ENCODE results near the gene ANKLE2.
"Not testable (repeated sequence)": the region's sequence is repeated elsewhere in the genome, so short reads cannot be mapped to it uniquely, and the experiment has no call there.

The ANKLE2 gene

DNA sequence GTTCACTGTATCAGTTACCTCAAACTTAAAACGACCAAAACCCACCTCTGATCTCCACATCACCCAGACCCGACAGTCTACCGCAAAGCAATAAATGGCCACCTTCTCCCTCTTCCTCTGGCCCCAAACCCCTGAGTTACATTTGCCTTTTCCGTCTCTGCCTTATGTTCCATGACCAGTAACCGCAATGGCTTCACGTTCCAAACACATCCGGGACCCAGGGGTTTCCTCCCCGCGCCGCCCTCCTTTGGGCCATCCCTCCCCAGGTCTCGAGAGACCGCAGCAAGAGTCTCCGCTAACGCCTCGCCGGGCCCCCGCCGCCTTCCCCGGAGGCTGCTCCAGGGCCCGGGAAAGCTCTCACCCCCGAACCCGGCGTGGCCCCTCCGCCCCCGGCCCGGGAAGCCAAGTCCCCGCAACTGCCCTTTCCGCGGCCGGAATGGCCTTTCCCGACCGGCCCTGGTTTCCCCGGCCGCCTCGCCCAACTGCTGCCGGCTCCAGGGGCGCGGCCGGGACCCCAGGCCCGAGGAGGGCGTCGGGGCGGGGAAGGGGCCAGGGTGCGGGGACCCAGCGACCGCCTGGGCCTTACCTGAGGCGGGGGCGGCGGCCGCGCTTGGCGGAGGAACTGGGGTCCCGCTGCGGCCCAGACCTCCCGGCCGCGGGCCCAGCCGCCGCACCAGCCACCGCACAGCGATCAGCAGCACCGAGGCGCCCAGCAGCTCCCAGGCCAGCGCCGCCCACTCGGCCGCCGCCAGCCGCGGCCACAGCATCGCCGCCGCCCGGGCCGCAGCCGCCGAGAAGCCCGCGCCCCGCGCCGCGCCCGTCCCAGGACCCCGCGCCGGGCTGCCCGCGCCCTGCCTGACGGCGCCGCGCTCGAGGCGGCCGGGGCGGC is at the start of gene ANKLE2:
Gene ANKLE2, minus strand, starts transcription at position 801 of the 889 bp plus-strand sequence. Its CDS starts 34 bp downstream, at position 767.
- peak; percentile 73 for DNase-seq

DNA sequence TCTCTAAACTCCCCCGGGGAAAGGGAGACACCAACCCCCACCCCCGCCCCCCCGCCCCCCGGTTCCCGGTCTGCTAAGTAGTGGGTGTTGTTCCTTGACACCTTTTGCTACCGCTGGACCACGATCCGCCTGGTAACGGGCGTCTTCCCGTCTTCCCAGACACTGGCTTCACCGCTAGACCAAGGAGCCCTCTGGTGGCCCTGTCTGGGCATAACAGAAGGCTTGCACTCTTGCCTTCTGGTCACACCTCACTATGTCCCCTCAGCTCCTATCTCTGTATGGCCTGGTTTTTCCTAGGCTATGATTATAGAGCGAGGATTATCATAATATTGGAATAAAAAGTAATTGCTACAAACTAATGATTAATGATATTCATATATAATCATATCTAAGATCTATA is 47.8 kb upstream of the ANKLE2 start:
- DNase-seq, result not testable (repeated sequence)

DNA sequence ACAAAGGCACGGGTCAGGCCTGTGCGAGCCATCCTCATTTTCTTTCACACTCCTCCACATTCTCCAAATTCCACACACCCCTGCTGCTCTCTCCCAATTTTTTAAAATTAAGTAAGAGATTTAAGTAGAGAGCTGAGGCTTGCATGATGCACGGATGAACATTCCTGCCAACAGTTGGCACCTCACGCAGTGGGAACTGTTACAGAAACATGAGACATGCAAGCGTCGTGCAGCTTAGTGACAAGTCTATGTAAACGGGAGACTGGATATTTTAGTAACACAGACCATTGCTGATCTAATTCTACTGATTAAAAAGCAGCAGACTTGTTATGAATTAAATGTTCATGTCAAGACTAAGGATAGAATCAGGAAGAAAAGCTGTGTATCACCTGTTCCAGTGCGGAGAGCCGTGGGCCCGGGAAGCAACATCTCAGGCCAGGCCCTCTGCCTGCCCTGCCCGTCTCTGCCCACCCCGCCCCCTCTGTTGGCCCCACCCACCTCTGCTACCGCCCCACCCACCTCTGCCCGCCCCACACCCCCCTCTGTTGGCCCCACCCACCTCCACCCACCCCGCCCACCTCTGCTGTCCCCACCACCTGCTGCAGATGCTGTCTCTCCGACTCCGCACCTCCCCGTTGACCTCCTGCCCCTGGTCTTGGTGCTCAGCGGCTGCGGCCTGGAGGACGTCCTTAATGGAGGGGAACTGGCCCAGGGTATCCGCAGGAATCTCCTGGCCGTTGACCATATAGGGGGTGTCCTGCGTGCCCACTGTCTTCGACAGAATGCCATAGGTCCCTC is 45.9 kb upstream of the ANKLE2 start:
- DNase-seq, result no peak

DNA sequence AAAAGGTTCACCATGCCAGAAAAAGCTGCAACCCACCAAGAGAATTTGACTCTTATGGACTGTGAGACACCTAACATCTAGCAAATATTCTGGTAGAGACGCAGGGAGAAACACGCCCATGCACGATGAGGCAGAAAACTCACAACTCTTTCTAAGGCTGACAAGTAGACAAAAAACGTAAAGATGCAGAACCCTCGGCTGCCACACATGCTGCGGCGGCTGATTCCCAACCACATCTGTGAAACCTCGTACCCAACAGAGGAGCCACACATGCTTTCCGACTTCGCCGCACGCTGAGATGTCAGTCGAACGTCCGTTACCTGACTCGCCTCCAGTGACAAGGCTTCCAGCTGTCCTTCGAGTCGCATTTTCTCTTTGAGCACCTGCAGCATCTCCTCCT is 45.2 kb upstream of the ANKLE2 start:
- no peak for DNase-seq

DNA sequence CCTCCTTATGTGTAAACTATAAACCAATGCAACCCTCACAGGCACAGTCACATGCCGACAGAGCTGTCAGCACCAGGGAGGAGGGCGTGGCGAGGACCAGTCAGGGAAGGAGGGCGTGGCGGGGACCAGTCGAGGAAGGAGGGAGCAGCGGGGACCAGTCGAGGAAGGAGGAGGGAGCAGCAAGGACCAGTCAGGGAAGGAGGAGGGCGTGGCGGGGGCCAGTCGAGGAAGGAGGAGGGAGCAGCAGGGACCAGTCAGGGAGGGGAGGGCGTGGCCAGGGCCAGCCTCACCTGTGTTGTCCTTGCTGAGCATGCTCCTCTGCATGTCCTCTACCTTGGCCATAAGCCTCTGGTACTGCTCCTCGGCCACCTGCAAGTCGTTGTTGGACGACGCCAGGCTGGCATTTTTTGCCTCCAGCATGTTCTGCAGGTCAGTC is 42.8 kb upstream of the ANKLE2 start:
- DNase-seq, result no peak

DNA sequence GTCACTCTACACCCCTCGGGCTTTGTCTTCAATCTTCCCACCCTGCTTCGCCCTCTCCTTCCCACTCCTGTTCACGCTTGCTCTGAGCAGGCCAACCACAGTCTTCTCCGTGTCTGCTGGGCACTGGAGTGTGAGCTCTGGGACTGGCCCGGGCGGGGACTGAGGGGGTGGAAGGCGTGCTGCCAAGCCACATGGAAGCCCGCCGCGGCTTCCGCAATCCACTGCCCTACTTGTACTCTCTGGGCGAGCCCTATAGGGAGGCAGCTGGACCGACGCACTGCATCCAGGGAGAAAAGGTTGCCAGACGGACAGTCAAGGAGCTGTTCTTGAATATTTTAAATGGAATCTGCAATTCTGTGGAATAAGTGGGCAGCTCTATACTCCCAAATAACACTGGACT is 42.3 kb upstream of the ANKLE2 start:
- DNase-seq, result no peak

DNA sequence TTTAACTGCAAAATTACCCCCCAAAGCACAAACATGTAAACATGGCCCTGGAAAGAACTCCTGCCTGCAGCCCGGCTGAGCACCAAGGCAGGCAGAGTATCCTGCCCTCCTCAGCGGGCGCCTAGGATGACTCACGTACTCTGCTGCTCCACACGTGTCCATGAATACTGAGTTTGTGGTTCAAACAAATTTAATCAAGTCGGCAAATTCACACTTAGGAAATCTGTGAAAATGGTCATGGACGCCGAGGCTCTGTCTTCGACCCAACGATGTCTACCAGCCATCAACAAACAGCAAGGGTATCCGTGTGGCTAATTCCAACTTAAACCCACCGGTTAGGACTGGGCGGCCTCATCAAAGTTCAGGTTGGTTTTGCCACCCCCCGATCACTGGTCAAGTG is 41.5 kb upstream of the ANKLE2 start:
- no peak for DNase-seq

DNA sequence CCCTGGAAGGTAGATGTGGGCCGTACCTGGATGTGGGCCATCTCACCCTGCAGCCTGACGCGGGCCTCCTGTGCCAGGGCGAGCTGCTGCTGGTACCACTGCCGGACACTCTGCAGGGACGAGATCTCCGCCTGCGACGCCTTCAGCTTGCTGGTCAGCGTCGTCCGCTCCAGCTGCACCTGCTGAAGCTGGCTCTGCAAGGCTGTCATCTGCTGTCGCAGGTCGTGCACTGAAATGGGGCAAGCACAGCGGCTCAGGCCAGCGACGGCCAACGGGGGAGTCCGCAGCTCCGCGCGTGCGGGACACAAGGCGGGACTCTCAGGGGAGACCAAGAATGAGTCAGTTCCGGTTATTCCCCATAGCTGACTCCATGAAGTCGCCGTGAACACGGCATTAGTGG is 40.1 kb upstream of the ANKLE2 start:
- DNase-seq, result no peak

DNA sequence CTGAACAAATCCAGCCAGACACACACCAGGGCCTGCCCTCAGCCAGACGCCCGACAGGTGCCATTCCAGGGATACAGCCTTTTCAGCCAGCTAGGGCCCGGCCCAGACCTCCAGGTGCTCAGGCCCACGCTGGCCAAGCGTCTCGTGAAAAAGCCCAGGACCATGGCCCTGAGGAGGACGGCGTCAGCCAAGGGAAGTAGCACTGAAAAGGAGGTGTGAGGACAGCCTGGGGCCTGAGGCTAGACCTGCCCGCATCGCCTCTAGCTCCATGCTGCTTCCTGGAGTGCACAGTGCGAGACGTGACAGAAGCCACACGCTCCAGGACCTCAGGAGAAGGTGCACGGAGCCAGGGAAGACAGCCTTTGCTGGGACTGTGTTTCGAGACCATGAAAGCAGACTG is 37.2 kb upstream of the ANKLE2 start:
- no peak for DNase-seq

DNA sequence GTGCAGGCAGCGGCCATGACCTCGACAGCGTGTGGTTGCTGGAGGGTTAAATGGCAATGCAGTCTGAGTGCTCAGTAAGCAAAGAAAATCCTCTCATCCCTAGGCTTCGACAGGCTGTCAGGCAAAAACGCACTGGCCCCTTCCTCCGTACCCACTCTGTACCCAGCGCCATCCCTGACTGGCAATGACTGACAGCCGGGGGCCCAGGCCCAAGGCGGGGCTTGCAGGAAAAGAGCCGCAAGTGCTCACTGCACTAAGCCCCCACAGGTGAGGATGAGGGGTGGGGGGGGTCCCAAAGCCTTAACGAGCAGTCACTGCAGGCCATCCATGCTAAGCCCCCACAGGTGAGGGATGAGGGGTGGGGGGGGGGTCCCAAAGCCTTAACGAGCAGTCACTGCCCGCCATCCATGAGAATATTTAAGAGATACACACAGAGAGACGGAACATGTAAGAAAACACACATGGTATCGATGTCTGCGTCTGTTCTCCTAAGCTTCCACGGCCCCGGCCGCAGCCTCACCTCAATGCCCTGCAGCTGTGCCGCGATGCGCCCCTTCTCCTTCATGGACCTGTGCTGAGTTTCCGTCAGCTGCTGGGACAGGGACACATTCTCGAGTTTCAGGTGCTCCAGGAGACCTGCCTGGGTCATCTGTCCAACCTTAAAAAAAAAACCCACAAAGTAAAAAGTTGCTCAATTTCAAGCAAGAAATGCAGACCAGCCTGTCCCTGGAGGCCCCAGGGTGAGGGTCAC is 36.4 kb upstream of the ANKLE2 start:
- DNase-seq, result no peak

DNA sequence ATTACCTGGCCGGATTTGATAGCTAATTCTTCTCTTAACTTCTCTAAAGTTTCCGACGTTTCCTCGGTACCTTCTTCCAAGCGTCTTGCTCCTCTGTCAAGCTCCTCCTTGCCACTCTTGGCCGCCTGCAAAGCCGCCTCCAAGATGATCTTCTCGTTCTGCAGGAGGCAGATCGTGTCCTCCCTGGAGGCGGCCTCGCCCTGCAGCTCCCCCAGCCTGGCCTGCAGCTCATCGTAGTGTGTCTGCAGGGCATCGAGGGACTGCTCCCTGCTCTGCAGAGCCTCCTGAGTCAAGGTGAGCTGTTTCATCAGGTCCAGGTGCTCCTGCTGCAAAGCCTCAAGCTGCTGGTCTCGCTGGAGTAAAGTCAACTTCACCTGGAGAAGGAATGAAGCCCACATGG is 34.2 kb upstream of the ANKLE2 start:
- DNase-seq, result no peak

DNA sequence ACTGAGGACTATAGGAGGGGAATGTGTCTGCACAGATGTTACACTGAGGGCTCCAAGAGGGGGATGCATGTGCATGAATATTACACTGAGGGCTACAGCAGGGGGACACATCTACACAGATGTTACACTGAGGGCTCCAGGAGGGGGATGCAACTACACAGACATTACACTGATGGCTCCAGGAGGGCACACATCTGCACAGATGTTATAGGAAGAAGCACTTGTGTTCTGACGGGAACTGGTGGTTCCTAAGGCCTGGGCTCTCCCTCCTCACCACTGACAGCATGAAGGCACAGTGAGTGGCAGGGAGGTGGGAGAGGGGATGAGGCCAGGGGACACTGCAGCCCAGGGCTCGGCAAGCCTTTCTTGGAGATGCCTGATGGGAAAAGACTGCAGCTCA is 30.3 kb upstream of the ANKLE2 start:
- DNase-seq, result not testable (repeated sequence)

DNA sequence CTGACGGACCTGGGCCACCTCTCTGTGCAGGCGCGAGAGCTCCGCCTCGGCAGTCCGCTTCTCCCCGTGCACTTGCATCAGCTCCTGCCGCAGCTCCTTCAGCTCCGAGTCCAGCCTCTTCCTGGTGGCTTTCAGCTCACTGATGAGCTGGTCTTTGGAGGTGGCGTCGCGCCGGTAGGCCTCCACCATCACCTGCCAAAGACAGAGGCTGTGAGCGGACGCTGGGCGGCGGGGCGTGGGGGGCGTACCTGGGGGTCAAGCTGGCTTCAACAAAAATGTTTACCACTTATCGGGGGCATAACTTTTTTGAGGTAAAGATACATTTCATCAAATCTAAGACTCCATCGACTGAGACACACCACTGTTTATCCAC is 27.5 kb upstream of the ANKLE2 start:
- no peak for DNase-seq

DNA sequence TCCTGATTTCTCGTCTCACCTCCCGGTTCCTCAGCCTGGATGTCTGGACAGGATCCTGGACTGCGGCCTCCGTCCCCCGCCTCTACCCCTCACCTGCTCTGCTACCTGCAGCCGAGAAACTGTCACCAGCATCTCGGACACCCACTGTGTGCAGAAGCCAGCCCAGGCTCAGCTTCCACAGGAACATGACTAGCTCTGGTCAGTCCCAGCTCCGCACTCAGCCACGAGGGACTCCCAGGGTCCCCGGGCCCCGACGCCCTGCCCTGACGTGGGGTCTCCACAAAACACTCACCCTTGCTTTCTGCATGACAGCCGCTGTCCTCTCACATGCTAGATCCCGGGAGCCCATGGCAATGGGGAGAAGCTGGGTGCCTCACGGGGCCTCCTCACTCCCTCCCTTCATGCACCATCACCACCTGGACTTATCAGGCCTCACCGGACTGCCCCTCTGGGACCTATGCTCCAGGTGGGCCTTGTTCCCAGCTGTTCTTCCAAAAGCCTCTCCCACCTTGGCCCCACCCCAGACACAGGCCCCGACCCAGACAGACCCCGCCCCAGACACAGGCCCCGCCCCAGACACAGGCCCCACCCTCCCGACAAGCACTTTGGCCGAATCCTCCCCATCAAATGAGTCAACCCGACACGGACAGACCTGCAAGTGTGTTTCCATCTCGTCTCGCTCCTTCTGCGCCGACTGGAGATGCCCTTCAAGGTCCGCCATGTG is 26.9 kb upstream of the ANKLE2 start:
- no peak for DNase-seq

DNA sequence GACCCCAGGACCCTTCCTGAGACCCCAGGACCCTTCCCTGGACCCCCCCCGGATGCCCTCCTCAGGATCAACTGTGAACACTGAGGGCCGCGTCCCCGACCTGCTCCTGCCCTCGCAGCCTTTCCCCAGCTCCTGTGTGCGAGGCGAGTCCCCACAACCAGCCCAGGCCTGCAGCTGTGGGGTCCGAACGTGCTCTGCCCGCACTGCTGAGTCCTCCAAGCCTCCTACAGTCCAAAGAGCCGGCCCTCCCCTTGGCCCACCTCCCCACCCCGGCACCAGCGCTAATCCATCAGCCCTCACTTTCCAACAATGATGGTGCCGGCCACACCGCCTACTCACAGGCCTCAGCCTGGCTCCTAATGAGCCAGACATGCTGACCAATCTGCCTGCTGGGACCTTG is 26.2 kb upstream of the ANKLE2 start:
- no peak for DNase-seq

DNA sequence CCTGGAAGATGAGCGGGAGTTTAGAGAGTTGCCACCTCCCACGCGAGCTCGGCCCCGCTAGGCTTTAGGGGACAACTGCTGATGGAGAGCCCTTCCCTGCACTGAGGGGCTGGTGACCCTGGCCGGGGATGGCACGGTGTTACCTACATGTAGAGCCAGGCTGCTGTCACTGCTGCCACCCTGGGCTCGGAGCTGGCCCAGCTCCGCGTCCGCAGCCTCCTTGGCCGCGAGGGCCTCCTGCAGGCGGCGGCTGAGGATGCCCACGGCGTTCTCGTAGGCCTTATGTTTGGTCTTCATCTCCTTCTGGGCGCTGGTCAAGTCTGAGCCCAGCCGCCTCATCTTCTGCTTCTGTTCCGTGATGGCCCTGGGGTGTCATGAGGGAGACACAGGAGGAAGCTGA is 24.6 kb upstream of the ANKLE2 start:
- DNase-seq, result no peak

DNA sequence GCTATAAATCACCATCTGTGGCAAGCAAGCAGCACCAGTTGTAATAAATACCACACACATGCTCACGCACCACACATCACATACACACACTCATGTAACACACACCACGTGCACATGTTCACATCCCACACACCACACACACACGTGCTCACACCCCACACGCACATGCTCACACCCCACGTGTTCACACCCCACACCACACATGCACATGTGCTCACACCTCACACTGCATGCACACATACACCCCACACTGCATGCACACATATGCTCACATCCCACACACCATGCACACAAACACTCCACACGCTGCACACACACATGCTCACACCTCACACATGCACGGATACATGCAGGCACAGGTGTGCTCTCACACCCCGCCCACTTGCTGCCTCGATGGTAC is 22.9 kb upstream of the ANKLE2 start:
- no peak for DNase-seq

DNA sequence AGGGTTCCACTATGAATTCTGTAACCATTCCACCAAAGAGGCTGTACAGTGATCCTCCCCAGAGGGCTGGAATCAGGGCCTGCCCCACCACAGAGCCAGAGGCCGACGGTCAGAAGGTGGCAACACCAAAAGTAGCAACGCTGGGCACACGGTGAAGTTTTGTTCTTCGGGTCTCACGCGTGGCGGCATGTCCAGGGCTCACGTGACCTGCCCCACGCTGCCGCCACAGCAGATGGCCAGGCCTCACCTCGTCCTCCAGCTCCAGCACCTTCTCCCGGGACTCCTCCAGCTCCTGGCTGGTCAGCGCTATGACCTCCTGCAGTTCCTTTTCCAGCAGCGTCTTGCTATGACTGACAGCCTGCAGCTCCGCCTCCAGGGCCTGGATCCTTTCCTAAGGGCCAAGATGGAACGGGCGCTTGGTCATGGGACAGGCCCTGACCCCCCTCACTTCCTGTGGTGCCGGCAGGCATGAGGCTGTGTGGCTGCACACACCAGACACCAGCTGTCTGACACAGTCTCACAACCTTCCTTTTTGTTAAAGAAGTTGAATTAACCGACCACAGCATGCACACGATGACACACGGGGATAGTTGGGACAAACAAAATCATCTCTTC is 22.4 kb upstream of the ANKLE2 start:
- no peak for DNase-seq

DNA sequence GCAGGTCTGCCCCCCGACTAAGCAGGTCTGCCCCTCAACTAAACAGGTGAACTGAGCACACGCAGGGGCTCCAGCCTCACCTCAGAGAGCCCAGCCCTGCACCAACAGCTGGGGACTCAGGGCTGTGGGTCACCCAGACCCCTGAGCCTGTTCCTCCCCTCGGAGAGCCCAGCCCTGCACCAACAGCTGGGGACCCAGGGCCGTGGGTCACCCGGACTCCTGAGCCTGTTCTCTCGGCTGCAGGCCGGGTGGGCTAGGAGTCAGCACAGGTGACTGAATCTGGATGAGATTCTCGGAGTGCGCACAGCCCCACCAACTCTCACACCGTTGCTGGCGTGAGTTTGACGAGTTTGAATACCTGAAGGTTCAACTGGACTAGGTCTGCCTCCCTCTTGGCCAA is 20.3 kb upstream of the ANKLE2 start:
- DNase-seq, result no peak

DNA sequence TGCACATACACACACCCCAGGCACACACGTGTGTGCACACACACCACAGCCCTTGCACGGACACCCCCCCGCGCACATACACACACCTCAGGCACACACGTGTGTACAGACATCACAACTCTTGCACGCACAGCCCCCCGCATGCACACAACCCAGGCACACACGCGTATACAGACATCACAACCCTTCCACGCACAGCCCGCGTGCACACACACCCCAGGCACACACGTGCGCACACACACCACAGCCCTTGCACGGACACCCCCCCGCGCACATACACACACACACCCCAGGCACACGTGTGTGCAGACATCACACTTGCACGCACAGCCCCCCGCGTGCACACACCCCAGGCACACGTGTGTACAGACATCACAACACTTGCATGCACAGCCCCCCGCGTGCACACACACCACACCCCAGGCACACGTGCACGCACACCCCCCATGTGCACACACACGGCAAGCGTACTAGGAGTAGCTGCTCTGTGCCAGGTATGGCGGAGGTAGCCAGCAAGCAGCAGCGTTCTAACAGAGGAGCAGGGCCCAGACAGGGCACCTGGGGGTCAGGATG is 18.2 kb upstream of the ANKLE2 start:
- DNase-seq, result no peak

DNA sequence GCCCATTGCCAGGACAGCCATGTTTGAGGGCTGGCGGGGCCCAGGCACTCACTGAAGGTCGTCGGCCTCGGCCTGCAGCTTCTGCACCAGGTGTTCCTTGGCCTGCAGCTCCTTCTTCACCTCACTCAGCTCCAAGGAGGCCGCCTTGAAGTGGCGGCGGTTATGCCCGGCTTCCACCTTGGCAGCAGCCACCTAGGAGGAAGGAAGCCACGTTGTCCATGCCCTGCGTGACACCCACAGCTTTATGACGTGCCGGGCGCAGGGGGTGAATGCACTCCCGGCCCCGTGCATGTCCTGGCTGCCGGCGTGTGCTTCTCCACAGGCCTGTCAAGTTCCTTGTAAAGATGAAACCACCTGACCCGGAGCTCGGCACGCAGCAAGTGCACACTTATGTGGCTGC is 16.0 kb upstream of the ANKLE2 start:
- no peak for DNase-seq

Data from activated CD4-positive, CD25-positive, alpha-beta regulatory T cell treated with anti-CD3 and anti-CD28 coated beads, Interleukin-2, amount 50 U/mL, for 72 hours (primary cell).